GM23338 (cell line): ENCODE data around the gene MYO18B.

ENCODE experiments used
- CREB1 ChIP-seq: fragments of 250-450 bp; sonication (Bioruptor Pico); IDR thresholded peaks from 2 replicates; pipeline ENCODE4 v1.5.0; 2020; ENCODE audit warnings: low read depth, mild to moderate bottlenecking, moderate library complexity
- CTCF ChIP-seq, 2 experiments: fragments of 200-600 bp in 1 of 2; sonication (generic) in 1 of 2; conservative IDR thresholded peaks; 2 replicates each; pipeline versions ENCODE4 v1.5.1 to v1.6.1; 2016 to 2017; ENCODE audit warnings: antibody characterized with exemption in 2 of 2, low read depth in 2 of 2, mild to moderate bottlenecking in 2 of 2, moderate library complexity in 1 of 2
- ETS1 ChIP-seq: IDR thresholded peaks from 2 replicates; pipeline ENCODE4 v1.6.1; 2016; ENCODE audit warnings: antibody characterized with exemption
- EZH2 ChIP-seq: fragments of 200-600 bp; sonication (generic); IDR thresholded peaks from one replicate; pipeline ENCODE4 v1.8.0; 2017; ENCODE audit warnings: antibody characterized with exemption, mild to moderate bottlenecking, low read depth; ENCODE audit not compliant: unreplicated experiment
- EZH2phosphoT487 ChIP-seq: fragments of 200-600 bp; sonication (generic); IDR thresholded peaks from one replicate; pipeline ENCODE4 v1.8.1; 2018; ENCODE audit warnings: antibody characterized with exemption; ENCODE audit not compliant: unreplicated experiment
- JUNB ChIP-seq: IDR thresholded peaks from one replicate; pipeline ENCODE4 v1.6.1; 2016; ENCODE audit warnings: antibody characterized with exemption; ENCODE audit not compliant: unreplicated experiment
- NANOG ChIP-seq: IDR thresholded peaks from 2 replicates; pipeline ENCODE4 v1.6.1; 2016; ENCODE audit warnings: antibody characterized with exemption, borderline replicate concordance
- POLR2AphosphoS5 ChIP-seq: IDR thresholded peaks from 2 replicates; pipeline ENCODE4 v1.6.1; 2016; ENCODE audit warnings: antibody characterized with exemption, low read depth
- REST ChIP-seq: IDR thresholded peaks from one replicate; pipeline ENCODE4 v1.6.1; 2018; ENCODE audit warnings: antibody characterized with exemption; ENCODE audit not compliant: unreplicated experiment
- STAT1 ChIP-seq: IDR thresholded peaks from one replicate; pipeline ENCODE4 v1.6.1; 2016; ENCODE audit warnings: antibody characterized with exemption; ENCODE audit not compliant: unreplicated experiment
- ZNF114 ChIP-seq: fragments of 250-450 bp; sonication (Bioruptor Pico); IDR thresholded peaks from 2 replicates; pipeline ENCODE4 v1.5.0; 2020; ENCODE audit warnings: mild to moderate bottlenecking, moderate library complexity
- ZNF331 ChIP-seq: fragments of 250-450 bp; sonication (Bioruptor Pico); IDR thresholded peaks from 2 replicates; pipeline ENCODE4 v1.5.0; 2020; ENCODE audit warnings: low read depth, mild to moderate bottlenecking, moderate library complexity

- TF ChIP-seq CTCF (conservative IDR thresholded peaks at IDR 0.05; ENCODE audit: low read depth in 2 of 2), result no peak
- no peak for TF ChIP-seq POLR2AphosphoS5
- TF ChIP-seq EZH2, result no peak
- no peak for TF ChIP-seq CREB1 (CRISPR knock-in tag)
- TF ChIP-seq REST, result no peak
- no peak for TF ChIP-seq EZH2phosphoT487
- TF ChIP-seq ETS1, result no peak
- TF ChIP-seq JUNB, result no peak
- no peak for TF ChIP-seq STAT1
- TF ChIP-seq NANOG, result no peak
- no peak for TF ChIP-seq ZNF331
- TF ChIP-seq ZNF114 (CRISPR knock-in tag), result no peak
Measured at GRCh38 chr22:25750569-25751173, 8.7 kb downstream of the MYO18B start.
